ENCODE measurements around the gene ANKRD39.

ANKRD39 gene

DNA sequence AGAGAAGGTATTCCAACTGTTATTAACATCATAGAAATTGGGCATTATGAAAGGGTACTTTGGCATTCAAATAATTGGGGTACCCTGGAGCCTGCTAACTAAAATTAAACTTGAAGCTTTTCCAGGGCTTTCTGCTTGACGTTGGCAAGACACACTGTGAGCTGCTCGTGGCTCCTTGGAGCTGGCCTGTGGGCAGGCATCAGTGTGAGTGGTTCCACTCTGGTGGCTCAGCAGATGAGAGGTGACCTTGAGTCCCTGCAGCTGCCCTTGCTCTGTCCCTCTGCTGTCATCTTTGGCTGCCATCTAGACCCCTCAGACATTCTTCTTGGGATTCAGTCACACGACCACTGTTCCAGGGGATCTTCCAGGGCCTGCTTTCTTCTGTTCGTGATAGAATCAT is 35.0 kb downstream of the ANKRD39 start:
- TF ChIP-seq POLR2AphosphoS5 (IDR thresholded peaks at IDR 0.05; ENCODE audit: low read depth, low read length) (no peak), TAF1 (IDR thresholded peaks at IDR 0.05; ENCODE audit: borderline replicate concordance, insufficient read depth, low read length) (no peak), SIN3A (IDR thresholded peaks at IDR 0.05; ENCODE audit: borderline replicate concordance, insufficient read depth, low read length) (no peak), FOXP2 (optimal IDR thresholded peaks at IDR 0.05; ENCODE audit: borderline replicate concordance, extremely low read depth, extremely low read length, insufficient read depth) (no peak)
- TF ChIP-seq, protein P1, sequence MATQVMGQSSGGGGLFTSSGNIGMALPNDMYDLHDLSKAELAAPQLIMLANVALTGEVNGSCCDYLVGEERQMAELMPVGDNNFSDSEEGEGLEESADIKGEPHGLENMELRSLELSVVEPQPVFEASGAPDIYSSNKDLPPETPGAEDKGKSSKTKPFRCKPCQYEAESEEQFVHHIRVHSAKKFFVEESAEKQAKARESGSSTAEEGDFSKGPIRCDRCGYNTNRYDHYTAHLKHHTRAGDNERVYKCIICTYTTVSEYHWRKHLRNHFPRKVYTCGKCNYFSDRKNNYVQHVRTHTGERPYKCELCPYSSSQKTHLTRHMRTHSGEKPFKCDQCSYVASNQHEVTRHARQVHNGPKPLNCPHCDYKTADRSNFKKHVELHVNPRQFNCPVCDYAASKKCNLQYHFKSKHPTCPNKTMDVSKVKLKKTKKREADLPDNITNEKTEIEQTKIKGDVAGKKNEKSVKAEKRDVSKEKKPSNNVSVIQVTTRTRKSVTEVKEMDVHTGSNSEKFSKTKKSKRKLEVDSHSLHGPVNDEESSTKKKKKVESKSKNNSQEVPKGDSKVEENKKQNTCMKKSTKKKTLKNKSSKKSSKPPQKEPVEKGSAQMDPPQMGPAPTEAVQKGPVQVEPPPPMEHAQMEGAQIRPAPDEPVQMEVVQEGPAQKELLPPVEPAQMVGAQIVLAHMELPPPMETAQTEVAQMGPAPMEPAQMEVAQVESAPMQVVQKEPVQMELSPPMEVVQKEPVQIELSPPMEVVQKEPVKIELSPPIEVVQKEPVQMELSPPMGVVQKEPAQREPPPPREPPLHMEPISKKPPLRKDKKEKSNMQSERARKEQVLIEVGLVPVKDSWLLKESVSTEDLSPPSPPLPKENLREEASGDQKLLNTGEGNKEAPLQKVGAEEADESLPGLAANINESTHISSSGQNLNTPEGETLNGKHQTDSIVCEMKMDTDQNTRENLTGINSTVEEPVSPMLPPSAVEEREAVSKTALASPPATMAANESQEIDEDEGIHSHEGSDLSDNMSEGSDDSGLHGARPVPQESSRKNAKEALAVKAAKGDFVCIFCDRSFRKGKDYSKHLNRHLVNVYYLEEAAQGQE (IDR thresholded peaks at IDR 0.05; ENCODE audit: insufficient read depth in 1 of 2, low read depth in 2 of 2, low read length in 2 of 2): no peak

DNA sequence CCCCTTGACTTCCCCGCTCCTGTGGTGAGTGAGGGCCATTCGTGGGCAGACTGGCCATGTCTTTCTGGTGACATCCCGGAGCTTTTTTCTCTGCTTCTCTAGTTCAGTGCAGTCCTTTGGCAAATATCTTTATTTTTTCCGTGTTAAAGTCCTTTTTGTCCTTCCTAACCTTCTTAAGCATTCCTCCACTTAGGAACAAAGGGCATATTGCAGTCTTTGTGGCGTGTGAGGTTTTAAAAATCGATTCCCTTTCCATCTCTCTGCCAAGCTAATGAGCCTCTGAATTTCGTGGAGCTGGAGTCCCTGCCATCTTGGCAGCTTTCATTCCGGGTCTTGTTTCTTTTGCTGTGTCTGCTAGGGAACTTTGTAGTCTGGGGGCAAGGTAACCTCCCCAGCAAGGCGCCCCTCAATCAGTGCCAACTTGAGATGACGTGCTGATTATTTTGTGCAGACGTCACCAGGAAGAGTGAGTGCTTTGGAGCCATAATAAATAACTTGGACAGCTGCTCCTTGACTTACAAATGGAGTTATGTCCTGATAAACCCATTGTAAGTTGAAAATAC is 36.6 kb downstream of the ANKRD39 start:
- TF ChIP-seq POLR2AphosphoS5 (IDR thresholded peaks at IDR 0.05; ENCODE audit: low read depth, low read length): no peak
- no peak for TF ChIP-seq FOXP2 (optimal IDR thresholded peaks at IDR 0.05; ENCODE audit: borderline replicate concordance, extremely low read depth, extremely low read length, insufficient read depth)
- no peak for TF ChIP-seq TAF1 (IDR thresholded peaks at IDR 0.05; ENCODE audit: borderline replicate concordance, insufficient read depth, low read length)
- TF ChIP-seq, protein P1 (IDR thresholded peaks at IDR 0.05; ENCODE audit: insufficient read depth in 1 of 2, low read depth in 2 of 2, low read length in 2 of 2): no peak
- no peak for TF ChIP-seq SIN3A (IDR thresholded peaks at IDR 0.05; ENCODE audit: borderline replicate concordance, insufficient read depth, low read length)

DNA sequence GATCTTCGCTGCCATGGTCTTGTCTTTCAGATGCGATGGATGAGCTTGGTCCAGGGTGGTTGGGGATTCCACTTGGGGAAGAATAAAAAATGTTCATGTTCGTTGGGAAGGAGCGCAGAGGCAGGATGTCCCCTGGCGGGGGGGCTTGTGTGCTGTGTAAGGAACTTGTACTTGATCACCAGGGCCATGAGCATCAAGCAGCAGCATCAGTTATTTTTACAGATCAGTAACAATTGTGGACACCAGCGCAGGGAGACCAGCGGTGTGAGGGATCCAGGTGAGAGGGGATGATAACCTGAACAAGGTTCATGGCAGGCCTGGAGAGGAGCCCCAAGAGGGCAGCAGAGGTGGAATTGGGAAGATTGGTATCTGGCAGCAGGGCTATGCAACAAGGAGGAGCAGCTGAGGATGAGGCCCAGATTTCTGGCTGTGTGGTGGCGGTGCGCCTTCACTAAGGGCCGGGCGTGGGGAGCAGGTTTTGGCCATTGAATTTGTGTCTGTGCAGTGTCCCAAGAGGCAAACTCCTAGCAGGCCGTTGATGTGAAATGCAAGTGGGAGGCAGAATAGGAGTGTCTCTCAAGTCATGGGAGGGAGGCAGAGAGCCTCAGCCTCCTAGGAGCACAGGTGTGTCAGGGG is 37.8 kb downstream of the ANKRD39 start:
- TF ChIP-seq POLR2AphosphoS5 (IDR thresholded peaks at IDR 0.05; ENCODE audit: low read depth, low read length) (no peak), SIN3A (IDR thresholded peaks at IDR 0.05; ENCODE audit: borderline replicate concordance, insufficient read depth, low read length) (no peak), TAF1 (IDR thresholded peaks at IDR 0.05; ENCODE audit: borderline replicate concordance, insufficient read depth, low read length) (no peak), FOXP2 (optimal IDR thresholded peaks at IDR 0.05; ENCODE audit: borderline replicate concordance, extremely low read depth, extremely low read length, insufficient read depth) (no peak)
- TF ChIP-seq, protein P1 (IDR thresholded peaks at IDR 0.05; ENCODE audit: insufficient read depth in 1 of 2, low read depth in 2 of 2, low read length in 2 of 2): no peak

DNA sequence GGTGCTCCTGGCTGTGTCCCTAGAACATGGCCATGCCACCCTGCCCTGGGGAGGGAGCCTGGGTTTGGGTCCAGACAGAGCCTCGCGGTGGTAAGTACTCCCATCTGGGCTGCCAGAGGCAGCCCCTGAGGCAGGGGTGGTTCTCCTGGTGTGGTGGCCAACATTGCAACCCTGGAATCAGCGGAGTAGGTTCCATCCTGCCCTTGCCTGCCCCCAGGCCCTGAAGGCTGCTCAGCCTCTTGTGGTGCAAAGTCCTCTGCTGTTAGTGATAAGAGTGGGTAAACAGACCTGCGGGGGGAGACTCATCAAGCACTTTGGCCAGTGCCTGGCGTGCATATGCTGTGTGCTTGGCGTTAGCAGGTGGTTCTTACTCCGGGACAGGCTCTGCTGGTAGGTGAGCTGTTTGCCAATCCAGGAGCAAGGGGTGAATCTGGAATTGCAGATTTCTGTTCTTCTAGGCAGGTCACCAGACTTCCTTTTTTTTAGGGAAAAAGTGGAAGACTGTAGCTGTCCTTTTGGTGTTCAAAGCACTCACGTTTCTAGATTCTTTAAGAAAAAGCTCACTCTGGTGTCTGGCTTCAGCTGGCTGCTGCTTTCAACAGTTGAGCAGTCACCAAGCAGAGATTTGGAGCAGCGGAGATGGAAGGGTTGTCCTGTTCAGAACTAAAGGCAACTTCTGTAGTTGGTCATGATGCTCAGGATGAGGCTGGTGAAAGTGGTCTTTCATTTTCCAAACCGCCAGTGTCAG is 38.5 kb downstream of the ANKRD39 start:
- TF ChIP-seq SIN3A (IDR thresholded peaks at IDR 0.05; ENCODE audit: borderline replicate concordance, insufficient read depth, low read length) (no peak), POLR2AphosphoS5 (IDR thresholded peaks at IDR 0.05; ENCODE audit: low read depth, low read length) (no peak), FOXP2 (optimal IDR thresholded peaks at IDR 0.05; ENCODE audit: borderline replicate concordance, extremely low read depth, extremely low read length, insufficient read depth) (no peak), TAF1 (IDR thresholded peaks at IDR 0.05; ENCODE audit: borderline replicate concordance, insufficient read depth, low read length) (no peak)
- TF ChIP-seq, protein P1 (IDR thresholded peaks at IDR 0.05; ENCODE audit: insufficient read depth in 1 of 2, low read depth in 2 of 2, low read length in 2 of 2): no peak

Data from PFSK-1 (cell line).